ENCODE results near the gene STRBP. TPM values are rescaled to one million over a fixed set of nuclear protein-coding genes. Genes with fewer than 3 reads are reported as not detected.
A peak's percentile ranks its signal among the peaks of the same experiment; 100 is the strongest.

The STRBP gene
- total RNA-seq, 2 donors from 2014 or later = 20.1 to 24.5 TPM

DNA sequence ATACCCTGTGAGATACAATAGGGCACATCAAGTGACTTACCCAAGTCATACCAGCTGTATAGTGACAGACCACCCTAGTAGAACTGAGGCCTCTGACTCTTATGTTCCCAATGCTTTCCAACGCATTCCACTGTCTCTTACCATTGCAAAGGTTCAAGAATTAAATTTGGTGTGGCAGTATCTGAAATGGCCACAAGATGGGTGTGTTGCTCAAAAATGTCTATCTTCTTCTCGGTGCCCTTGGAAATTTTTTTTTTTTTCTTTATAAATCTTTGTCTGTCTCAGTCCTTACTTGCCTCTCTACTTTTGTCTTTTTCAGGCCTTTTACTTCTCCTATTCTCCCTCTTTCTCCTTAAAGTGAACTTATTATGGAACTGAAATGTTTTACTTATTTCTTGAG is 186.6 kb downstream of the STRBP start:
- Histone ChIP-seq H3K36me3 (no peaks in the 10 kb centered on the region), H3K9me3 (no peaks in the 10 kb centered on the region), H3K4me1 (replicated peaks) (no peaks in the 10 kb centered on the region), H3K27ac (no peak overlapping the region), H3K4me3 (no peak overlapping the region), H3K27me3 (replicated peaks; ENCODE audit: insufficient read depth) (no peaks in the 10 kb centered on the region)
- intact Hi-C loops (cut with DNase I) = loop anchor here (5.0 kb wide), 1 partner anchor 265 kb away; no protein-coding TSS in a partner anchor
- no peak for TF ChIP-seq POLR2A (IDR thresholded peaks at IDR 0.05)
- no peak for TF ChIP-seq POLR2AphosphoS5 (IDR thresholded peaks at IDR 0.05)
- TF ChIP-seq, protein P1, sequence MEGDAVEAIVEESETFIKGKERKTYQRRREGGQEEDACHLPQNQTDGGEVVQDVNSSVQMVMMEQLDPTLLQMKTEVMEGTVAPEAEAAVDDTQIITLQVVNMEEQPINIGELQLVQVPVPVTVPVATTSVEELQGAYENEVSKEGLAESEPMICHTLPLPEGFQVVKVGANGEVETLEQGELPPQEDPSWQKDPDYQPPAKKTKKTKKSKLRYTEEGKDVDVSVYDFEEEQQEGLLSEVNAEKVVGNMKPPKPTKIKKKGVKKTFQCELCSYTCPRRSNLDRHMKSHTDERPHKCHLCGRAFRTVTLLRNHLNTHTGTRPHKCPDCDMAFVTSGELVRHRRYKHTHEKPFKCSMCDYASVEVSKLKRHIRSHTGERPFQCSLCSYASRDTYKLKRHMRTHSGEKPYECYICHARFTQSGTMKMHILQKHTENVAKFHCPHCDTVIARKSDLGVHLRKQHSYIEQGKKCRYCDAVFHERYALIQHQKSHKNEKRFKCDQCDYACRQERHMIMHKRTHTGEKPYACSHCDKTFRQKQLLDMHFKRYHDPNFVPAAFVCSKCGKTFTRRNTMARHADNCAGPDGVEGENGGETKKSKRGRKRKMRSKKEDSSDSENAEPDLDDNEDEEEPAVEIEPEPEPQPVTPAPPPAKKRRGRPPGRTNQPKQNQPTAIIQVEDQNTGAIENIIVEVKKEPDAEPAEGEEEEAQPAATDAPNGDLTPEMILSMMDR (IDR thresholded peaks at IDR 0.05) = peak in 3 of 4 experiments; percentile 44 to 58 (median 53)
- WGBS = 25% methylated on average over 2 of the region's 2 CpGs
- DNase-seq (ENCODE audit: low spot score) = no peak

GRCh38 chr9:123080444-123080843 is 187.9 kb downstream of the STRBP start:
- Histone ChIP-seq H3K9me3 (no peaks in the 10 kb centered on the region), H3K27me3 (replicated peaks; ENCODE audit: insufficient read depth) (no peaks in the 10 kb centered on the region), H3K36me3 (no peaks in the 10 kb centered on the region), H3K27ac (no peak overlapping the region), H3K4me1 (replicated peaks) (no peaks in the 10 kb centered on the region), H3K4me3 (no peak overlapping the region)
- no peak for DNase-seq (ENCODE audit: low spot score)
- TF ChIP-seq POLR2A (IDR thresholded peaks at IDR 0.05) (no peak), POLR2AphosphoS5 (IDR thresholded peaks at IDR 0.05) (no peak)
- TF ChIP-seq, protein P1 (IDR thresholded peaks at IDR 0.05) = no peak
- intact Hi-C loops (cut with DNase I) = loop anchor here (5.0 kb wide), 1 partner anchor 267 kb away; no protein-coding TSS in a partner anchor
- WGBS = 83% methylated on average over 3 of the region's 3 CpGs

DNA sequence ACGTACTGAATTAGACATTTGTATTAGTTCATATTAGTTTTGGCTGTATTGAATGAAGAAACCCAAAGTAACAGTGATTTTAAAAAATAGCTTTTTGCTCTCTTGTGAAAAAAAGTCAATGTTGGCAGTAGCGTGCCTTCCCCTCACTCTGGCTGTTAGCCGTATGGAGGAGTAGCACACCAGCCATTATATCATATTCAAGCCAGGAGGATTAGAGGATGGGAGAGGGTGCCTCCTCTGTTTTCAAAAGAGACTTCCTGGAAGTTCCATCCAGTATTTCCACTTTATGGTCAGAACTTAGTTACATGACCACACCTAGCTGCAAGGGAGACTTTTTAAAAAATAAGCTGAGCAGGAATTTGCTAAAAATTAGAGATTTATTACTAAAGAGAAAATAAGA is 193.8 kb downstream of the STRBP start:
- H3K27me3 ChIP-seq (replicated peaks; ENCODE audit: insufficient read depth) = no peaks in the 10 kb centered on the region
- no peaks in the 10 kb centered on the region for H3K4me1 ChIP-seq (replicated peaks)
- intact Hi-C loops (cut with DNase I) = no loop called here
- DNase-seq (ENCODE audit: low spot score) = no peak
- H3K36me3 ChIP-seq = no peaks in the 10 kb centered on the region
- H3K9me3 ChIP-seq = no peaks in the 10 kb centered on the region
- no peak overlapping the region for H3K4me3 ChIP-seq
- 84% methylated on average over 3 of the region's 3 CpGs for WGBS
- H3K27ac ChIP-seq = no peak overlapping the region
- TF ChIP-seq, protein P1 (IDR thresholded peaks at IDR 0.05) = no peak
- TF ChIP-seq POLR2AphosphoS5 (IDR thresholded peaks at IDR 0.05) (no peak), POLR2A (IDR thresholded peaks at IDR 0.05) (no peak)

DNA sequence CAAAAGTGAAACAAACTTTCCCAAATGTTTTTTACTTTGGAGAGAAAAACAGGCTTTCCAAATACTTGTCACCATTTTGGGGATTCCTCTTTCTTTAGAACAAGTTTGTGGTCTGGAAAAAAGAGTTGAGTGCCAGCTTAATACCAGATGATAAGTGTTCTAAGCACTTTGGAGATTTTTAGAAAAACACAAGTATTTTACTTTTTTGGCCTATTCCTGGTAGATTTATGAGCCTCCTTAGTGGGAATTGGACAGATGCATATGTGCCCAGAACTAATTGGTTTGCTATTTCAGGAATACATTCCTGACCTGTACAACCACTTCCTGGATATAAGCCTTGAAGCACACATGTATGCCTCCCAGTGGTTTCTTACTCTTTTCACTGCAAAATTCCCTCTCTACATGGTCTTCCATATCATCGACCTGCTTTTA is 194.4 kb downstream of the STRBP start:
- H3K27me3 ChIP-seq (replicated peaks; ENCODE audit: insufficient read depth) = no peaks in the 10 kb centered on the region
- H3K4me1 ChIP-seq (replicated peaks) = no peaks in the 10 kb centered on the region
- H3K9me3 ChIP-seq = no peaks in the 10 kb centered on the region
- no peak overlapping the region for H3K4me3 ChIP-seq
- H3K36me3 ChIP-seq = no peaks in the 10 kb centered on the region
- H3K27ac ChIP-seq = no peak overlapping the region
- intact Hi-C loops (cut with DNase I) = no loop called here
- DNase-seq (ENCODE audit: low spot score) = no peak
- TF ChIP-seq, protein P1 (IDR thresholded peaks at IDR 0.05) = no peak
- TF ChIP-seq POLR2A (IDR thresholded peaks at IDR 0.05) = no peak
- no peak for TF ChIP-seq POLR2AphosphoS5 (IDR thresholded peaks at IDR 0.05)
- 64% methylated on average over 1 of the region's 1 CpG for WGBS

GRCh38 chr9:123073441-123073840 is 194.9 kb downstream of the STRBP start:
- no peaks in the 10 kb centered on the region for H3K9me3 ChIP-seq
- intact Hi-C loops (cut with DNase I) = no loop called here
- H3K4me1 ChIP-seq (replicated peaks) = no peaks in the 10 kb centered on the region
- TF ChIP-seq, protein P1 (IDR thresholded peaks at IDR 0.05) = no peak
- no peak for TF ChIP-seq POLR2A (IDR thresholded peaks at IDR 0.05)
- TF ChIP-seq POLR2AphosphoS5 (IDR thresholded peaks at IDR 0.05) = no peak
- no peak for DNase-seq (ENCODE audit: low spot score)
- no peaks in the 10 kb centered on the region for H3K27me3 ChIP-seq (replicated peaks; ENCODE audit: insufficient read depth)
- no peak overlapping the region for H3K27ac ChIP-seq
- WGBS = 69% methylated on average over 5 of the region's 5 CpGs
- no peak overlapping the region for H3K4me3 ChIP-seq
- H3K36me3 ChIP-seq = no peaks in the 10 kb centered on the region

Measured in prostate gland (tissue), 2 donors.